NT2/D1 (cell line): ENCODE data around the gene ZNF311.

Source experiments
- SUZ12 ChIP-seq: IDR thresholded peaks from 2 replicates; pipeline ENCODE4 v1.6.1; 2011; ENCODE audit not compliant: insufficient read length, insufficient read depth; ENCODE audit errors: extremely low read depth
- YY1 ChIP-seq: IDR thresholded peaks from 2 replicates; pipeline ENCODE4 v1.6.1; 2011; ENCODE audit not compliant: insufficient read length, insufficient read depth

- TF ChIP-seq YY1 (no peak), SUZ12 (no peak)
Observed at GRCh38 chr6:29045075-29045474, 40.0 kb upstream of the ZNF311 start, which contains the start of gene OR2W1.
